ENCODE results near the gene NCOA6.

DNA sequence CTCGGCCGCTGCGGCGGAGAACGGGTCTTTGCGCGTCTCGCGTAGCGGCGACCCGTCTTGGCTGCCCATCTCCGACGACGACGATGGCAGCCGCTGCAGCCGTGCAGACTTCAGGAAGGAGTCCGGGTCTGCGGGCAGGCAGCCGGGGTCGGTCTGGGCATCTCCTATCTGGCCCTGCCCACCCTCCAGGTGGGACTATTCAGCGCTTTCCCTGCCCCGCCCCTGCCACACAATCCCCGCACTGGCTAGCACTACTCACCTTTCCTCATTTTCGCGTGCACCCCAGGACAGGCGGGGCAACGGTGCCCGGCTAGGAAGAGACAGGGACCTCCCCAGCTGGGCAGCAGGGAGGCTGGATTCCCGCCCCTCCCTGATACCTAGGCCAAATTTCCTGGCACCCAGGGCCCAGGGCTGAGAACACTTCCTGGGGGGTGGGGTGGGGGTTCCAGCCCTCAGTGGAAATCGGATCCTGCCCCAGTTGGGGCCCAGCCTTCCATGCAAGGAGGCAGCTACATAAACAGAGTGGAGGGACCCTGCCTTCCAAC is 38.0 kb upstream of the NCOA6 start:
- TF ChIP-seq, protein P1, sequence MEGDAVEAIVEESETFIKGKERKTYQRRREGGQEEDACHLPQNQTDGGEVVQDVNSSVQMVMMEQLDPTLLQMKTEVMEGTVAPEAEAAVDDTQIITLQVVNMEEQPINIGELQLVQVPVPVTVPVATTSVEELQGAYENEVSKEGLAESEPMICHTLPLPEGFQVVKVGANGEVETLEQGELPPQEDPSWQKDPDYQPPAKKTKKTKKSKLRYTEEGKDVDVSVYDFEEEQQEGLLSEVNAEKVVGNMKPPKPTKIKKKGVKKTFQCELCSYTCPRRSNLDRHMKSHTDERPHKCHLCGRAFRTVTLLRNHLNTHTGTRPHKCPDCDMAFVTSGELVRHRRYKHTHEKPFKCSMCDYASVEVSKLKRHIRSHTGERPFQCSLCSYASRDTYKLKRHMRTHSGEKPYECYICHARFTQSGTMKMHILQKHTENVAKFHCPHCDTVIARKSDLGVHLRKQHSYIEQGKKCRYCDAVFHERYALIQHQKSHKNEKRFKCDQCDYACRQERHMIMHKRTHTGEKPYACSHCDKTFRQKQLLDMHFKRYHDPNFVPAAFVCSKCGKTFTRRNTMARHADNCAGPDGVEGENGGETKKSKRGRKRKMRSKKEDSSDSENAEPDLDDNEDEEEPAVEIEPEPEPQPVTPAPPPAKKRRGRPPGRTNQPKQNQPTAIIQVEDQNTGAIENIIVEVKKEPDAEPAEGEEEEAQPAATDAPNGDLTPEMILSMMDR (IDR thresholded peaks at IDR 0.05; ENCODE audit: low read depth, low read length, poor library complexity, severe bottlenecking), result no peak
- TF ChIP-seq EZH2phosphoT487 (IDR thresholded peaks at IDR 0.05; ENCODE audit: borderline replicate concordance, low read length), result no peak

Data from DOHH2 (cell line).